ENCODE results near the gene NRIP3.
"Not testable (repeated sequence)": the region's sequence is repeated elsewhere in the genome, so short reads cannot be mapped to it uniquely, and the experiment has no call there.

NRIP3 gene

GRCh38 chr11:9016916-9017642, 13.3 kb upstream of the NRIP3 start:
- DNase-seq, result no peak

- peak in 37 of 51 donors; percentile 9 to 69 (median 45) for DNase-seq
These were observed 11.9 kb upstream of the NRIP3 start for GRCh38 chr11:9015677-9016076.

- DNase-seq, result no peak
These were observed 11.0 kb upstream of the NRIP3 start for GRCh38 chr11:9014826-9015225.

- DNase-seq, result no peak
These were observed 9.6 kb upstream of the NRIP3 start for GRCh38 chr11:9013373-9013772.

- DNase-seq, result not testable (repeated sequence)
These were observed 5.7 kb upstream of the NRIP3 start for GRCh38 chr11:9009538-9009937.

- no peak for DNase-seq
These were observed 4.9 kb upstream of the NRIP3 start for GRCh38 chr11:9008661-9009060.

GRCh38 chr11:9008011-9008550, 4.3 kb upstream of the NRIP3 start:
- no peak for DNase-seq

- no peak for DNase-seq
These were observed 1.3 kb upstream of the NRIP3 start for GRCh38 chr11:9005087-9005486.

- peak in 1 of 51 donors; percentile 18 for DNase-seq
These were observed 554 bp upstream of the NRIP3 start for GRCh38 chr11:9004183-9004926.

GRCh38 chr11:9002920-9003572, 755 bp downstream of the NRIP3 start:
- DNase-seq, result peak in 1 of 51 donors; percentile 18

GRCh38 chr11:9001736-9002135, 2.1 kb downstream of the NRIP3 start:
- DNase-seq, result peak in 1 of 51 donors; percentile 16

- DNase-seq, result no peak
These were observed 5.8 kb downstream of the NRIP3 start for GRCh38 chr11:8998017-8998416.

- DNase-seq, result no peak
These were observed 6.3 kb downstream of the NRIP3 start for GRCh38 chr11:8997451-8997850.

- DNase-seq, result peak in 1 of 51 donors; percentile 25
These were observed 14.3 kb downstream of the NRIP3 start for GRCh38 chr11:8989453-8989852.

GRCh38 chr11:8988329-8989234, 15.2 kb downstream of the NRIP3 start:
- no peak for DNase-seq

- no peak for DNase-seq
These were observed 16.4 kb downstream of the NRIP3 start for GRCh38 chr11:8987446-8987845.

GRCh38 chr11:8986772-8987171, 17.0 kb downstream of the NRIP3 start:
- DNase-seq, result not testable (repeated sequence)

GRCh38 chr11:8985462-8985861, 18.3 kb downstream of the NRIP3 start:
- DNase-seq, result no peak

- no peak for DNase-seq
These were observed 20.2 kb downstream of the NRIP3 start for GRCh38 chr11:8983552-8983951.

GRCh38 chr11:8980485-8980884, 23.3 kb downstream of the NRIP3 start:
- no peak for DNase-seq

GRCh38 chr11:8979365-8979764, 24.4 kb downstream of the NRIP3 start:
- not testable (repeated sequence) for DNase-seq

Data from hypothalamus (tissue), 51 donors.